Activated T-helper 9 cell treated with anti-CD3 and anti-CD28 coated beads, Interleukin-2, amount 50 U/mL, for 16 hours (primary cell): ENCODE data around the gene FRYL.
"Not testable (repeated sequence)": the region's sequence is repeated elsewhere in the genome, so short reads cannot be mapped to it uniquely, and the experiment has no call there.

ENCODE experiments used
- DNase-seq: peaks from one replicate; pipeline ENCODE4 v3.0.0-alpha.2; 2020; ENCODE audit warnings: low read depth

Gene FRYL

DNA sequence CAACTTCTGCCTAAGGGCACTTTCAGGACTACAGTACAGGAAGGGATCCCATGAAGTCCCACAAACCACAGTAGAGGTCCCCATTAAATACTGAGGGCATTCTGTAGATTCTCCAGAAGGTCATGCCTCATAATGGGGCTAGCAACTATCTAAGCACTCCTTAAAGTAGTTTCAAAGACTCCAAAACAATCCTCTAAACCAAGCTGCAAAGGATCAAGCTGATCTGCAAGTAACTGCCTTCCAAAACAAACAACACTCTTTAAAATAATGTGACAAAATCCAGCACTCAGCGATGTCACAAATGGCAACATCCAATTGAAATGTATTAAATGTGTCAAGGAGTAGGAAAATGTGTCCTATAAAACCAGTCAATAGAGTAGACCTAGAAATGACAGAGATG is 118.7 kb downstream of the FRYL start:
- no peak for DNase-seq

DNA sequence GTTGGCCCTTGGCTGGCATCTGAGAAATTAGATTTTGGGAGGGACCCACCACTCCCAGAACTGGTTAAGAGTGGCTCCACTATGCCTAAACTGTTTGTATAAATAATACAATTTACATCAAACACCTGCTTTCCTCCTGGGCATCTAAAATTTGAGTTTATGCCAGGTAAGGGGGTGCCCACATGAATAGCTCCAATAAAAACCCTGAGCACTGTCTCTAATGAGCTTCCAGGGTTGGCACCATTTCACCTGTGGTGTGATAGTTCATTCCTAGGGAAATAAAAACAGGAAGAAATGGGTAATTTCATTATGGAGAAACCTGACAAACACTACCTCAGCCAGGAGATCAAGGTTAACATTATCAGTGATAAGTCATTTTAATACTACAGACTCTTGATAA is 119.7 kb downstream of the FRYL start:
- DNase-seq: no peak

DNA sequence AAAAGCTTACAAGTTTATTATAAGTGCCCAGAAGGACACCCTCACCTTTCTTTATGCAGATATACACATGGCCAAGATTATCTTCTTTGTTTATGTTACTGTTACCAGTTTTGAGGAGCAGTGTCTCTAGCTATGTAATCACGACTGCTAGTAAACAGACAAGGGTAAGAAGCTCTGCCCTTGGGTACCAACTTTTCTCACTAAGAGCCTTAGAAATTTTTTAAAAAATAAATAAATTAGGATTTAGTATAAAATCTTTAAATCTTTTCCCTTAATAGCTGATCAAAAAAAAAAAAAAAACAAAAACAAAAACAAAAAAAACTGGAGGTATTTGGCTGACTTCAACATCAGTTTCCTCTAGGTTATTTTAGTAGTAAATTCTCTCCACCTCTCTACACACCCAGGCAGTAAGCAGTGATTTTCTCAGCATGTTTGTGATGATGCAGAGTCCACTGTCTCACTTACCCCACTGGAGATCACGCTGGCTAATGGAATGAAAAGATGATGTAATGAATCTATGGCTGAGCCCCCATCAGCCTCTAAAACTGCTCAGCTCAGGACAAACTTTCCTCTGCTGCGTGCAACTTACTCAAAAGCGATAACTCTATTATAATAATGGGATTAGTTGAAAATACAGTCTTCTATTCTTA is 125.9 kb downstream of the FRYL start:
- no peak for DNase-seq

DNA sequence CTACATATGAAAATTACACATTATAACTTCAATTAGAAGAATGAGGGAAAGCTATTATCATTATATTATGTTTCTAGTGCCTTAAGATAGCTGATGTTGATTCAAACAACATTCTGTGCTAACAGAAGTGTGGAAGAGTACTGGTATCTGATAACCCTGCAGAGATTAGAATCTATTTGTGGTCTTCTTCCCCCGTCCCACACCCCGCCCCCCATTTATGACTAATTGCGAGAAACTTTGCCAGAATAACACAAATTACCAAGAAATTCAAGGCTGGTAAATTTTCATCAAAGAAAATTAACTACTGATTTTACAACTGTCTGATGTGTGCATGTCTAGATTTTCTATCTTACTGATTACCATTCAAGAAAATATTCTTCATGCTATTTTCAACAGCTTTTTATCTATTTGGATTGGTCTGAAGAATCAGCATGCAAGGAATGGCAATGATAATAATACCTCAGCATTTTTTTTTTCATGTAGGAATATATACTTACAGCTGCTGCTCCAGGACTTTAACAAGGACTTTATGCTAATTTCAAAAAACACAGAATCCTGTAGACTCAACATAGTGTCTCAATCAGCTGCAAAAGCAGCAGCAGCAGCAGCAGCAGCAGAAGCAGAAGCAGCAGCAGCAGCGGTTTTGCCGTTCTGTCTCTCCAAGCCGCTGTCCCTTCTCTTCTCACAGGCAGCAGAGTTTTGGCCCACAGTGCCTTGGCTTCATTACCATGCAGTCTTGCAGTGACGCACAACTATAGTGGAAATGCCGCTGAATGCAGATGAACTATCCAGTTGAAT is 126.7 kb downstream of the FRYL start:
- DNase-seq: peak; percentile 34

DNA sequence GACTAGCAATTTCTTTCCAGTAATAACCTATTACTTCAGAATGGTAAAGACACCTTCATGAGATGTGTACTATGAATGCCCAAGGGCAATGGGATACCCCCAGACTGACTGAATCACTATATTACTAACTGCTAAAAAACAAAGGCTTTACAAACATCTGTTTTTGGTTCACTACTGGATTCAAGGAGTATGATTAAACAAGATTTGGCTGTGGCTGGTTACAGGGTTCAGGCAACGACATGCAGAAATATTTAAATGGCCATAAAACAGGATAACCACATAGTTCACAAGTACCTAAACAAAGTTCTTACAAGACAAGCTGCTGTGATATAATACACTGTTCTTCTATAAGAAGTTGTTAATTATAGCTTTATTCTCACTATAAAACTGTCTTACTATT is 128.2 kb downstream of the FRYL start:
- DNase-seq: no peak

DNA sequence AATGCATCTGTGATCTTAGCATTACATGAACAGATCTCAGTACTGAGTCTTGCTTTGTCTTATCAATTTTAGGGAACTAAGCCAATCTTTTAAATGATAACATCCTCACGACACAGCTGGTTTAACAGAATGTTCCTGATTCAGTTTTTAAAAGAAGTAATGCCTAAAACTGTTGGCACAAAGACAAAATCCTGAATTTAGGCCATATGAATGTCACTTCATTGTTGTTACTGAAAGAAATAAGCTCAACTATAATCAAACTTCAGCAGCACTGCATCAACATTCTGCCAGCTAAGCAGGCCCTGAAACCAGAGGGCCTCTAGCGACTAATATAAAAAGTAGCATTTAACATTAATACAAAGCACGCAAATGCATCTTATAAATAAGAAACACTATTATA is 130.6 kb downstream of the FRYL start:
- DNase-seq: no peak

DNA sequence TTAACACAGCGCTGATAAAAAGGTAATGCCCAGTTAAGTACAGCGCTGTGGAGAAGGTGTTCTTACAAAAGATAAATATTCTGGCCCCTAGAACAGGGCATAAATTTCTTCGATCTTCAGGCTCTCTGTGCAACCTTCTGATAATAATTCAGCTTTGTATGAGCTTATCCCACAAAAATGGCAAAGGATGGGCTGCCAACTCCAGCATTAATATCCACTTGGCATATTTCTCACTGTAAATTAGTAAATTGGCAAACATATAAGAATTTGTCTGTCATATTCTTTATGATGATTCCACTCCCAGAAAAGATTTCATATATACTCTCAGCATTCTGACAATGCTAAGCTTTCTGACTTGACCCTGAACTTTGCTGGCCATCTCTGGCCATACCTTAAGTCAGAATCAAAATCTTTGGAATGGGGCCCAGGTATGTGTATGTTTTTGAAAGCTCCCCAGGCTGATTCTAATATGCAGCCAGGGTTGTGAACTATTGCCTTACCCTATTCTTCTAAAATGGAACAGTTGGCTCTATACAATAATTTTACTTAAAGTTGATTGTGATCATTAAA is 134.8 kb downstream of the FRYL start:
- DNase-seq: no peak

DNA sequence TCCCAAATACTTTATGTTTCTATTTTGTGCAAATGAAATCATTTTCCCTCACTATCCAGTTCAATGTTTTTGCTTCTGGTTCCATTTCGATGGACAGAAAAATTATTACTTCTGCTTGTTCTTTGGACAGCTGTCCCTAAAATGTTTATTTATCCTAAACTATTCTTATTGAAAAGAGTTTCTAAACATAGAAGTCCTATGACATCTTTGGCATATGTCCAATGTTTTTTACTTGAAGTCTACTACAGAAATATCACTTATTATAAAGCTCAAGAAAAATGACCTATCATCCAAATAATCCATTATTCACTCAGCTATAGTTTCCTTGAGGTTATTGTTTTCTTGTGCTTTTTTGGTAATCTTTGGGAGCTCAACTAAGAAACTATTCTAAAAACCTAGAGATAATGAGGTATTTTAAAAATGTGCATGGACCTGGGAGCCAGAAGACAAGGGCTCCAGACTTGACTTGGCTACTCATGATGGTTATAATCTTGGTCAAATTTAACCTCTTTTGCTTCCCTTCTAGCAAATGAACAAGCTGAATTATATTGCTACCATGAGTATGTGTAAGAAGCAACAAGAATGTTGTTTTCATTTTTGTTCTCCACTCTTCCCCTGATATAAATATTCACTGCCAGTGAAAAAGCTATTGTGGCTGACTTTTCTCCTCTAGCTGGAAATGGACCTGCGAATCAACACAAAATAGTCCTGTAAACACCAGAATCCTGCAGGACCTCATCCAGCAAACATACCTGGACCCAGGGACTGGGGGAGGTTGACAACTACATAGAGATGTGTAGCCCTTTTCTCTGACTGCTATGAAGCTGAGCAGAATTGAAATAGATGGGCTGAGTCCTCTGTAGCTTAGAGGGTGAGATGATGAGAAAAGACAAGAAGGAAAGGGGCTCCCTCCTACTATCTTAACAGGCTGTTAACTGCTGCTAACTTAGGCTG is 137.4 kb downstream of the FRYL start:
- DNase-seq: no peak

DNA sequence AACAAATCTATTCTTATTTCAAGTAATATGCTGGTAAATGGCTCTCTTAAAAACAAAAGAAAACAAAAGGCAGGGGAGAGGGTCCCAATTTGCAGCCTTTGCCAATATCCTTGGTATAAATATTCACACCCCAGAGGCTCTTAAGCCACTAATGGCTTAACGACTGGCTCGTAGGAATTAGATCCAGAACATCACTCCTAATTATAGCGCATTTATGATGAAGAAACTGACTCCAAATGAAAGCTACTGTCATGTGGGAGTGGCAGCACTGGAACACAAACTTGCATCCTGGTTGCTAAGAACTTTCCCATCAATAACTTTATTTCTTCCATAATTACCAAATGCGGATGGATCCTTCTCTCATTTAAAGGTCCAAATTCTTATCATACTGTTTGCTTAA is 138.7 kb downstream of the FRYL start:
- DNase-seq: no peak

DNA sequence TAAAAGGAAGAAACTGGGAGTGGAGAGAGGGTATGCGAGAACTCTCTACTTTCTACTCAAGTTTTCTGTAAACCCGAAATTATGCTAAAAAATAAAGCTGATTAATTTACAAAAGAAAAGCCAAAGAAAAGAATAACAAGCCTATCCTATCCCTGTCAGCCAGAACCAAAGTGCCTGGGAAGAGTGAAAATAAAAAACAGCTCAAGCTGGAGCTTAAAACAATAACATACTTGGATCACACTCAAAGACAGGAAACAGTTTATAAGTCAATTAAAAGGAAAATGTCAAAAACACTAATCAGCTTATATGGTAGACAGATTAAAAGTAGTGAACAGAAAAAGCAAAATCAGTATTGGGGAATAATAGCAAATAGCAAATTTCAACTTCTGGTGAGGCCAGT is 139.4 kb downstream of the FRYL start:
- no peak for DNase-seq

DNA sequence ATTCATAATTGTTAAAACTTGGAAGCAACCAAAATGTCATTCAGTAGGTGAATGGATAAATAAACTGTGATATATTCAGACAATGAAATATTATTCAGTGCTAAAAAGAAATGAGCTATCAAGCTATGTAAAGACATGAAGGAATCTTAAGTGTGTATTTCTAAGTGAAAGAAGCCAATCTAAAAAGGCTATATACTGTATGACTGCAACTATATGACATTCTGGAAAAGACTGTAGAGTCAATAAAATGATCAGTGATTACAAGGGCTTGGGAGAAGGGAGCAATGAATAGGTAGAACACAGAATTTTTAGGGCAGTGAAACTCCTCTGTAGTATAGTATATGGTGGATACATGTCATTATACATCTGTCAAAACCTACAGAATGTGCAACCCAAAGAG is 139.9 kb downstream of the FRYL start:
- DNase-seq: no peak

DNA sequence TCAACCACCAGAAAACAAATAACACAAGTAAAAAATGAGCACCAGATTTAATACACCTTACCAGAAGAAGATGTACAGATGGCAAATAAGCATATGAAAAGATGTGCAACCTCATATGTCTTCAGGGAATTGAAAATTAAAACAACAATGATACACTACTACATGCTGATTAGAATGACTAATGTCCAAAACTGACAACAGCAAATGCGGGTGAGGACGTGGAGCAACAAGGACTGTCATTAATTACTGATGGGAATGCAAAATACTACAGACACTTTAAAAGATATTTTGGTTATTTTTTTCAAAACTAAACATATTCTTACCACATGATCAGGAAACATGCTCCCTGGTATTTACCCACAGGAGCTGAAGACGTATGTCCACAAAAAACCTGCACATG is 140.3 kb downstream of the FRYL start:
- DNase-seq: no peak

DNA sequence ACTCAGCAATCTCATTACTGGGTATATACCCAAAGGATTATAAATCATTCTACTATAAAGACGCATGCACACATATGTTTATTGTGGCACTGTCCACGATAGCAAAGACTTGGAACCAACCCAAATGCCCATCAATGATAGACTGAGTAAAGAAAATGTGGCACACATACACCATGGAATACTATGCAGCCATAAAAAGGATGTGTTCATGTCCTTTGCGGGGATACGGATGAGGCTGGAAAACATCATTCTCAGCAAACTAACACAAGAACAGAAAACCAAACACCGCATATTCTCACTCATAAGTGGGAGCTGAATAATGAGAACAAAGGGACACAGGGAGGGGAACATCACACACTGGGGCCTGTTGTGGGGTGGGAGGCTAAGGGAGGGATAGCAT is 141.5 kb downstream of the FRYL start:
- not testable (repeated sequence) for DNase-seq

DNA sequence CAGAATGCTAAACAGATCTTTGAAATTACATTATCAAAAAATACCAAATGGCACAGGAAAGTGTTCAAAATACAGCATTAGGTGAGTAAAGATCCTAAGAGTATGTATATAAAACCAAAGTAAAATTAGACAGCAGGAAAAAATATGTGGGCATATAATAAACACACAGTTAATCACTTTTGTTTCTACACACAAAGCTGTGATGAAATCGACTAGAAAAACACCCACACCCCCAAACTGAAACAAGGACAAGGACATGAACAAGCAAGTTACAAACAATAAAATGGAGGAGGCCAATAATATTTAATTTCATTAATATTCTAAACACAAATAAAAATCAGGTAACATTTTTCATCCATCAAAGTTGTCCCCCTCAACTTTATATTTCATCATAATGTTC is 143.2 kb downstream of the FRYL start:
- no peak for DNase-seq

DNA sequence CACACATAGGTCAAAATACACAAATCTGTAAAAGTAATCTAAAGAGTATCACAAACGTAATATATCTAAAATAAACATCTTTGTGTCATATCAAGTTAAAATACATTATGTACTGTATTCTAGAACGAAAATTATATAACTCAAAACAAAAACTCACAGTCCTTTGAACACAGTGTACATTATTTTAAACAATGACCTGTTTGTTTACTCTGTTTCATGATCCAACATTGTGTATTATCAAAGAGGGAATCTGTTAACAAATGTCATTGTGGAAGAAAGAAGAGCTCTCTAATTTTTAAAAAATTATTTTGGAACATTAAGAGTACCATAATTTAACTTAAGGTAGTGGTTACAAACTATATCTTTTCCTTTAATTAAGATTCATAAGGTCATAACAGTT is 144.1 kb downstream of the FRYL start:
- DNase-seq: no peak

DNA sequence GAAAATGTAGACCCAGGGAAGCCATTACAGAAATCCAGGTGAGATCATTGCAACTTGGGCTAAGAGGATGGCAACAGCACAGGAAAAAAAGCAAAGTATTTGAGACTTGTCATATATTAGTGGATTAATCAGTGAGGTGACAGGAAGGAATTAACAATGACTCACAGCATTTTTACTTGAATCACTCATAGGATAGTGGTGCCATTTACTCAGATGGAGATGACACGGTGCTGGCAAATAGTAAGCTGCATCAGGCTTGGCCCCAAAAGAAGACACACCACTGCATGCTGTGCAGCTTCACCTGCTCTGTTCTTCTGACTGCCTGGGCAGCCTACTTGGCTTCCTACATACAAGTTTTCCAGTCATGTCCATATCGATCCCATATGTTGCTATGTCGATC is 144.8 kb downstream of the FRYL start:
- DNase-seq: no peak

DNA sequence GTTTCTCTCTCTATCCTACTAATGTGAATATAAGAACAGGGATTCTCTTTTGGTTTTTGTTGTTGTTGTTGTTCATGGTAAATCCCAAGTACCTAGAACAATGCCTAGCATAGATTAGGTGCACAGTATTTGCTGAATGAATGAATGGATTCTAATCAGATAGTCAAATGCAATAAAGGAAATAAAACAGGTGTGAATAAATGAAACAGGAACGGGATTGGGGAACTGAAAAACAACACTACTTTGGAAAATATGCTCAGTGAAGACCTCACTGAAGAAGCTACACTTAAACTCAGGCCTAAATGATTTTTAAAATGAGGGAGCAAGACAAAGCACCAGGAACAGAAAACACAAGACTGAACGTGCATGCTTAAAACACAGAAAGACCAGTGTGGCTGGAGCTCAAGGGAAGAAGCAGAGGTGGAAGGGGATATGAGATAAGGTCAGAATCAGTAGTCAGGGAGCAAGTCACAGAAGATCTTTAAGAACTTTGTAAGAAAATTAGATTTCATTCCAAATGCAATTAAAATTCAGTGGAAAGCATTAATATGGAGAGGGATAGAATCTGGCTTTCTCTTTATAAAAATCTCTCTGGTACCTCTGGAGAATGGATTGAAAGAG is 145.3 kb downstream of the FRYL start:
- no peak for DNase-seq

DNA sequence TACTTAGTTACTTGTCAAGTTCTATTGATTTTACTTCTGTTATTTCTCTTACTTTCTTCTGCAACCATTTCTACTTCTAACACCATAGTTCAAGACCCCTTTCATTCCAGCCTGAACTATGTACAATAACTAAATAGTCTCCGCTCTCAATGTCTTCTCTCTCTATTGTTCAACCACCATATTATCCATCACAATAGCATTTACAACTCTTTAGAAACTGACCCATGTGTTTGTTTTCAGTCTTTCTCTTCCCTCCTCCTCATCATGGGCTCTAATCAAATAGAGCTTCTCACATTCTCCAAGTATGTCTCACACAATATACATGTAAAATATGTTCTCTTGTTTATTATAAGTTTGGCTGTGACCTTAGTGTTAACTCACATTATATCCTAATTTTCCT is 146.4 kb downstream of the FRYL start:
- no peak for DNase-seq

DNA sequence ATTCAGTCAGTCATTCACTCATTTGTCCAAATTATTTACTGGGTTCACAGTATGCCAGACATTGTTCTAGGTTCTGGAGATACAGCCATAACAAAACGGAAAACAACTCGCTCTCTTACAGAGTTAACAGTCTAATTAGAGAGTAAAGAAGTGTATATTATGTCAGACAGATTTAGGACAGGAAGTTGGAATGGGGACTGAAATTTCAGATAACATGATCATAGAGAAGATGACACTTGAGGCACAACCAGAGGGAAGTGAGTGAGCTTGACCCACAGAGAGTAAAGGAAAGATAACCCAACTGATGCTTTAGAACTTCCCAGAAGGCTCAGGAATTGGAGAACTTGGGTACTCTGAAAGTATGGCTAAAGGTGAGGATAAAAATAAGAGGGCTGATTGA is 150.6 kb downstream of the FRYL start:
- no peak for DNase-seq

DNA sequence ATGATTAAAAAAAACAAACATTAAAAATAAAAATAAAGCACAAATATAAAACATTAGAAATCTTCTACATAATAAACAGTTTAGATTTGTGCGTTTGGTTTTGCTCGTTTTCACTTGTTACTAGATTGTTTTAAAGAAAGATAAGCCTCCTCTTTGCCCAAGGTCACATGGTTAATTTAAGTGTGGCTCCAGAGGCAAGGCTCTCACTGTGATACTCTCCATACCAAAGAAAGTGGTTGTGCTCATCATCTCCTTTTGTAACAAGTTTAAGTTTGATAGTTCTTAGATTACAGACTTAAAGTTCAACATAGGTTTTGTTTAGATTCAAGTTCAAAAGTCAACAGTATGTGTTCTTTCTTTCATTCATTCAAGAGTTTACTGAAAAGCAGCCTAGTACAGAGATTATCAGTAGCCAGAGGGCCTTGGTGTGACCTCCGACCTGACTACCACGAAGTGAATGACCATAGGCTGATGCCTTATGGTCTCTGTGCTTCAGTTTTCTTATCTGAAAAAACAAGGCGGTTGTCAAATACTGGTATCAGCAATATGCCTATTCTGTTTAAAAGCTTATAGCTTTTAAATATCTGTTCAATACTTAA is 156.8 kb downstream of the FRYL start:
- DNase-seq: no peak

DNA sequence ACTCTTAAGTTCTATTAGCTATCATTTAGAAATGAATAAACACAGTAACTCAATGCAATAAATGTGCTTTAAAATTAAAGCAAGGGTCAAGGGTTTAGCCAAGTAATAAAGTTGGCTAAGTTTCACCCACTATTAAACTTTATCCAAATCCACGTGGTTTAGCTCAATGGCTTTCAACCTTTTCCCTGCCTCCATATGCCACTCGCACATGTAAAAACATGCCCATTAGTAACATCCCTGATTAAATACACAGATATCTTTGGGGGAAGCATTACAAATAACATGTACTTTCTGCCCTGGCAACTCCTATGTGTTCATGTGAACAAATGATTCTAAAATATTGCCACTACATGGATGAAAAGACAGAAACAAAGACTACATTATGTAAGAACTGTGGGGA is 159.2 kb downstream of the FRYL start:
- DNase-seq: no peak

DNA sequence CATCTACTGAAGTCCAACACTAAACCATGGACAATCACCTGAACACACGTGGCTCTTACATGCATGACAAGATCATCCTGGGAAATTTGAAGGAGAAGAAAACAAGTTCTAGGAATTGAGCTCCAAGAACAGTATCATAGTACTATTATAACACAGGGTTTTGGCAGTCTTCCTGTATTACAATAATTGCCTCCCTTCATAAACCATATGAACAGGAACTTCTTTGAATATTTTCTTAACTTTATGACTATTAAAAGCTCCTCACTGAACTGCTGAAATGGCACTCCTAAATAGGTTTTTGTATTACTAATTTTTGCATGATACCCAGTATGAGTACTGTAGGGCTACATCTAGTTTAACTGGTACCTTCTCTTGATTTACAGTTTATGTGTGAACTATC is 160.0 kb downstream of the FRYL start:
- DNase-seq: no peak
